ENCODE results near the gene STAT3. TPM values are rescaled to one million over a fixed set of nuclear protein-coding genes. Genes with fewer than 3 reads are reported as not detected.
A peak's percentile ranks its signal among the peaks of the same experiment; 100 is the strongest.

Gene STAT3
- total and polyA plus RNA-seq, 9 of the 15 experiments (the other 6 are each of a cell fraction or from before 2014, with no cell fraction given), result 90.0 to 179 (median 114) TPM

DNA sequence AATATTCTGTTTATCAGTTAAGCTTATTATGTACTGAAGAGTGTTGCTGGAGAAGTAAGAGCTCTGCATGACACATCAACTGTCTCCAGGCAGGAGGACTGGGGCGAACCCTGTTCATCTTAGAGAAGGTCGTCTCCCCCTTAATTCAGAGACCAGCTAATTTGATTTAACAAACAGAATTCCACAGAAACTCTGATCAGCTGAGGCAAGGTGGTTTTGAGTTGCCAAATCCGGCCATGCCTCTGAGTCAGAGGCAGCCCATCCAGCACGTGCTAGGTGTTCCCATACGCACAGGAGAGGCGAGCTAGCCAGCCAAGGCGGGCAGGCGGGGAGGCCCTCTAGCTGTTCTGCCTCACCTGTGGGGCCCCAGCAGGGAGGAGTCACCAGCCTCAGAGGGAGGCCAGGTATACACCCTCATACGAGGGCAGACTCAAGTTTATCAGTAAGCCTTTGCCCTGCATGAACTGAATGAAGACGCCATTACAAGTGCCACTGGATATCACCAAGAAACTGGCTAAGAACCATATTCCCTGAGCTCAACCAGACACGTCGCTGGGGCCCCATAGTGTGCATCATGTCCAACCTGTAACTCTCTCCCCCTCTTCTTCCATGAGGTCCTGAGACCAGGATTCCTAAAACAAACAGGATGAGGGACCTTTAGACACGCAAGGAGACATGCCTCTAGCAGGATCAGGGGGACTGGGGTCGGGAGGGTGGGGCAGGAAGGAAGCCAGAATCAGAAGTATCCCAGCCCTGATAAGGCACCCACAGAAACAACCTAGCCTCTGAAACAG lies 74.3 kb downstream of the STAT3 start (continued):
- TF ChIP-seq, protein P1, sequence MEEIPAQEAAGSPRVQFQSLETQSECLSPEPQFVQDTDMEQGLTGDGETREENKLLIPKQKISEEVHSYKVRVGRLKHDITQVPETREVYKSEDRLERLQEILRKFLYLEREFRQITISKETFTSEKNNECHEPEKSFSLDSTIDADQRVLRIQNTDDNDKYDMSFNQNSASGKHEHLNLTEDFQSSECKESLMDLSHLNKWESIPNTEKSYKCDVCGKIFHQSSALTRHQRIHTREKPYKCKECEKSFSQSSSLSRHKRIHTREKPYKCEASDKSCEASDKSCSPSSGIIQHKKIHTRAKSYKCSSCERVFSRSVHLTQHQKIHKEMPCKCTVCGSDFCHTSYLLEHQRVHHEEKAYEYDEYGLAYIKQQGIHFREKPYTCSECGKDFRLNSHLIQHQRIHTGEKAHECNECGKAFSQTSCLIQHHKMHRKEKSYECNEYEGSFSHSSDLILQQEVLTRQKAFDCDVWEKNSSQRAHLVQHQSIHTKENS (CRISPR knock-in tag; IDR thresholded peaks at IDR 0.05), result no peak
- TF ChIP-seq, protein P2, sequence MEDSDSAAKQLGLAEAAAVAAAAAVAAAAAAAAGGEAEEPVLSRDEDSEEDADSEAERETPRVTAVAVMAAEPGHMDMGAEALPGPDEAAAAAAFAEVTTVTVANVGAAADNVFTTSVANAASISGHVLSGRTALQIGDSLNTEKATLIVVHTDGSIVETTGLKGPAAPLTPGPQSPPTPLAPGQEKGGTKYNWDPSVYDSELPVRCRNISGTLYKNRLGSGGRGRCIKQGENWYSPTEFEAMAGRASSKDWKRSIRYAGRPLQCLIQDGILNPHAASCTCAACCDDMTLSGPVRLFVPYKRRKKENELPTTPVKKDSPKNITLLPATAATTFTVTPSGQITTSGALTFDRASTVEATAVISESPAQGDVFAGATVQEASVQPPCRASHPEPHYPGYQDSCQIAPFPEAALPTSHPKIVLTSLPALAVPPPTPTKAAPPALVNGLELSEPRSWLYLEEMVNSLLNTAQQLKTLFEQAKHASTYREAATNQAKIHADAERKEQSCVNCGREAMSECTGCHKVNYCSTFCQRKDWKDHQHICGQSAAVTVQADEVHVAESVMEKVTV (CRISPR knock-in tag; IDR thresholded peaks at IDR 0.05), result no peak
- no peak for TF ChIP-seq GATAD2A (IDR thresholded peaks at IDR 0.05)
- TF ChIP-seq SLC30A9 (CRISPR knock-in tag; IDR thresholded peaks at IDR 0.05), result no peak
- TF ChIP-seq KLF1 (tag; IDR thresholded peaks at IDR 0.05), result 0 out of 2 replicates have a peak, but pooled peaks have one; percentile 27
- TF ChIP-seq KHSRP (IDR thresholded peaks at IDR 0.05), result no peak
- no peak for TF ChIP-seq SNRNP70 (optimal IDR thresholded peaks at IDR 0.05; ENCODE audit: low read depth, low read length)
- no peak; the same call in 1 of the 2 replicates for TF ChIP-seq ZNF41 (CRISPR knock-in tag; conservative IDR thresholded peaks at IDR 0.05)
- no peak for TF ChIP-seq KDM2B (CRISPR knock-in tag; IDR thresholded peaks at IDR 0.05)
- no peak; the same call in none of the 2 replicates for TF ChIP-seq ZNF695 (CRISPR knock-in tag; IDR thresholded peaks at IDR 0.05)
- TF ChIP-seq ESRRA (IDR thresholded peaks at IDR 0.05; ENCODE audit: borderline replicate concordance, low read depth), result no peak
- TF ChIP-seq HDAC3 (IDR thresholded peaks at IDR 0.05; ENCODE audit: borderline replicate concordance, partially characterized antibody), result no peak
- peak; percentile 91 for TF ChIP-seq NFRKB (IDR thresholded peaks at IDR 0.05; ENCODE audit: low read depth)
- TF ChIP-seq MYNN (IDR thresholded peaks at IDR 0.05), result peak; percentile 11; the same call in 1 of the 2 replicates
- TF ChIP-seq MYNN (CRISPR knock-in tag; IDR thresholded peaks at IDR 0.05), result no peak
- TF ChIP-seq TBL1XR1 (IDR thresholded peaks at IDR 0.05; ENCODE audit: low read length in 2 of 2), result no peak
- no peak for TF ChIP-seq TAF9B (IDR thresholded peaks at IDR 0.05; ENCODE audit: partially characterized antibody)
- no peak for TF ChIP-seq U2AF1 (optimal IDR thresholded peaks at IDR 0.05; ENCODE audit: low read depth, low read length)
- TF ChIP-seq ZNF764 (CRISPR knock-in tag; IDR thresholded peaks at IDR 0.05; ENCODE audit: low read depth), result no peak
- no peak for TF ChIP-seq NFE2L1 (tag; IDR thresholded peaks at IDR 0.05; ENCODE audit: borderline replicate concordance, low read depth)
- no peak for TF ChIP-seq ZNF134 (CRISPR knock-in tag; conservative IDR thresholded peaks at IDR 0.05)
